ENCODE data around the gene HOXC12.

The HOXC12 gene

GRCh38 chr12:54007538-54008259 is 53.0 kb downstream of the HOXC12 start:
- DNase-seq (ENCODE audit: low spot score) = no peak

GRCh38 chr12:54008260-54008552 is 53.5 kb downstream of the HOXC12 start:
- DNase-seq (ENCODE audit: low spot score) = no peak
